Kidney epithelial cell (primary cell): Measurements from ENCODE around the gene BTBD7. TPM values are rescaled to one million over a fixed set of nuclear protein-coding genes. Genes with fewer than 3 reads are reported as not detected.

ENCODE experiments used
- DNase-seq: peaks from one replicate; pipeline ENCODE4 v3.0.0-alpha.2; 2010; ENCODE audit warnings: low read depth
- H3K27me3 ChIP-seq: 2 replicates; pipeline ENCODE4 v1.6.0; 2011; ENCODE audit warnings: low read length; ENCODE audit not compliant: control insufficient read depth, insufficient read depth
- H3K36me3 ChIP-seq: 2 replicates; pipeline ENCODE4 v1.5.1; 2011; ENCODE audit warnings: low read length; ENCODE audit not compliant: control insufficient read depth, insufficient read depth
- H3K4me3 ChIP-seq: 2 replicates; pipeline ENCODE4 v1.5.1; 2011; ENCODE audit warnings: low read depth, mild to moderate bottlenecking, control low read depth, low read length
- CTCF ChIP-seq: IDR thresholded peaks from 2 replicates; pipeline ENCODE4 v1.5.1; 2011; ENCODE audit warnings: mild to moderate bottlenecking, moderate library complexity, low read length, control low read depth, inconsistent platforms; ENCODE audit not compliant: insufficient read depth, poor library complexity, severe bottlenecking
- total RNA-seq: library from RNA; depleted of rRNA; stranded (reverse); fragments of >200 nt; gene quantifications from 2 replicates; pipeline ENCODE4 v1.2.3, GENCODE V29; 2015

Gene BTBD7
- total RNA-seq, 1 donor from 2014 or later = 29.6 TPM

DNA sequence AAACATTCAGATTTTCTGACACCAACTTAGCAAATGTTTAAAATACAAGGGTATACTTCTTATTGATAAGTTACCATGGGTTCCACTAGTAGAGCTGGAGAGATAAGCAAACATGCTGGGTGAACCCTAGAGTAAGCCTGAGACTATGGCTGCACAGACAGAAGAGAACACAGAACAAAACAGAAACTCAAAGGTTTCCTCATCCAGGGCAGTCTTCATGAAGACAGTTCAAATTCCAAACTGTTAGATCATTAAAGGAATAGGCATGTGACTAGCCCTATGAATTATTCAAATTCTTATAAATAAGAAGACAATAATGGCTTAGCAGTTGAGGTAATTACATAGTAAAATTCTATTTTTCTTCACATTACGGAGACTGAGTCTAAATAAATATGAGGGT, 28.1 kb downstream of the BTBD7 start:
- Histone ChIP-seq H3K27me3 (no peaks in the 10 kb centered on the region), H3K36me3 (no peaks in the 10 kb centered on the region), H3K4me3 (no peak overlapping the region)
- no peak for TF ChIP-seq CTCF
- no peak for DNase-seq

DNA sequence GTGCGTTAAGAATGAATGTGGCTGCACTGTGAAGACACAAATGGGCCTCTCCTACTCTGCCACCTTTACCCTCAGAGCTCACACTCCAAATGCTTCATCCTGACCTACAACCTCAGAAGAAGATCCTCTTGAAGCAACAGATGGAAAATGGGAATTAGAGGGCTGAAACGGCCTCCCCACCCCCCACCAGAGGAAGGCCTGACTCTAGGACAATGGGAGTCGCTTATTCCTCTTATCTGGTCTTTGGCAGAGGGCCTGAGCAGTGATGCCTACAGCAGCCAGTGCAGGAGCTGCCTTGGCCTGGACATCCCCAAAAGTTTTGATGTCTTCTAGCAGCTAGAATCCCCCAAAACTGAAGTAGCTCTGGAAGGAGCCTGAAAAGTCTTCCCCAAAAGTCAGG, 29.2 kb downstream of the BTBD7 start:
- H3K27me3 ChIP-seq = no peaks in the 10 kb centered on the region
- DNase-seq = no peak
- H3K4me3 ChIP-seq = no peak overlapping the region
- no peak for TF ChIP-seq CTCF
- no peaks in the 10 kb centered on the region for H3K36me3 ChIP-seq

DNA sequence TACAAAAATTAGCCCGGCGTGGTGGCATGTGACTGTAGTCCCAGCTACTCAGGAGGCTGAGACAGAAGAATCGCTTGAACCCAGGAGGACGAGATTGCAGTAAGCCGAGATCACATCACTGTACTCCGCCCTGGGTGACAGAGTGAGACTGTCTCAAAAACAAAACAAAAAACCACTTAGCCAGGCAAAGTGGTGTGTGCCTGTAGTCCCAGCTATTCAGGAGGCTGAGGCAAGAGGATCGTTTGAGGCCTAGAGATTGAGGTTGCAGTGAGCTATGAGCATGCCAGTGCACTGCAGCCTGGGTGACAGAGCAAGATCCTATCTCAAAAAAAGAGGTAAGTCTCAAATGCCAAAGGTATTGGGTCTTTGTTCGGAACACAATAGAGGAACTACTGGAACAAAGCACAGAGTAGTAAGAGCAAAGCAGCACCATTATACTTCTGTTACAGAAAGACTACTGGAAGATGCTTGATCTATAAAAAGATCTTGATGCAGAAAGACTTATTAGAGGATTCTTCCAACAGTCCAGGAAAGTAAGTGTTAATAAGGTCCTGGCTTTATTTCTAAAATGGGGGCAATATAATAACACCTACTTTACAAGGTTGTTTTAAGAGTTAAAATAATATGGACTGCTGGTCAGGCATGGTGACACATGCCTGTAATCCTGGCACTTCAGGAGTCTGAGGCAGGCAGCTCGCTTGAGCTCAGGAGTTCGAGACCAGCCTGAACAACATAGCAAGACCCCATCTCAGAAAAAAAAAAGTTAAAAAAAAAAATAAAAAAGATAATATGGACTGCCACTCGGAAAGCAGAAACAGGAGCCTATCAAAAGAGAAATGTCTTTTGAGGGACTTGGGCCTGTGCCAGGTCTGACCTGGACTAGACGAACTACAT, 29.9 kb downstream of the BTBD7 start:
- Histone ChIP-seq H3K36me3 (no peaks in the 10 kb centered on the region), H3K27me3 (no peaks in the 10 kb centered on the region), H3K4me3 (no peak overlapping the region)
- no peak for TF ChIP-seq CTCF
- no peak for DNase-seq

DNA sequence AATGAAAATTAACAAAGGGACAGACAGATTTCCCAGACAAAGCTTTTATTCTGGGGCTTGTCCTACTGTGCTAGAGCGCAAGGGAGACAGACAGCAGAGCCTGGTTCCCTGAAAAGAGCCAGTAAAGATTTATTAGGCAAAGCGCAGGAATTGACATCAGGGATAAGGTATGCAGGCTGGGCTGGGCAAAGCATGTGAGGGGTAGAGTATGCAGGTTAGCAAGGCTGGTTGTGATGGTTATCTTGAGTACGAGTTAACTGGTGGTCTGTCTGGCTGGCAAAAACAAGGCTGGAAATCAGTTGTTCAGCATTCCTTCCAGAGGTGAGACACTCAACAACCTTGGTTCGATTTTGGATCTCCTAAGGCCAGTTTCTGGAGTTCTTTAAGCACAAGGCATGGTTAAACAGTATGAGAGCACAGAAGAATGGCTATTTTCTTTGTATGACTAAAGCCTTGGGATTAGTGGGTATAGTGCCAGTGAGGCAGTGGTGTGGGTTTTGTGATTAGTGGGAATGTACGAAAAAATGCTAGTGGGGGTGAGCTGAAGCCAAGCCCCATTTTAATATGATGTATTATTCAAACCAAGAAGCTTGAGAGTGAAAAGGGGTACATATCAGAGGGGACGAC, 30.9 kb downstream of the BTBD7 start:
- H3K27me3 ChIP-seq = no peaks in the 10 kb centered on the region
- DNase-seq = peak; percentile 78
- TF ChIP-seq CTCF = no peak
- H3K36me3 ChIP-seq = no peaks in the 10 kb centered on the region
- no peak overlapping the region for H3K4me3 ChIP-seq

DNA sequence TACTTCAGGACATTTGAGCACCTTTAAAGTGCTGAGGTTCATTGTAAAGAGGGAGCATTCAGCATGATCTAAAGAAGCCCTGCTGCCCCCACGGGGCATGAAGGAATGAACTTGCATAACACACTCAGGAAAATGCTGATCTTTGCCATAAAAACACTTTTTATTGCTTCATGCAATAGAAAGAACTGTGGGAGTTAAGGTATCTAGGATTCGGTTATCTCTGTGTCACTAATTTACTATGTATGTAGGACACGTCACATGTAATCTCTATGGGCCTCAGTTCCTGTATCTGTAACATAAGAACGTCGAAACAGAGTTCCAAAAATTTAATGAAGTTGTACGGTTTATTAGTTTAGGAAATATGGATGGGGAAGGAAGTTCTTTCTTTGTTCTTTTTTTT, 33.0 kb downstream of the BTBD7 start:
- DNase-seq = no peak
- Histone ChIP-seq H3K4me3 (no peak overlapping the region), H3K36me3 (no peaks in the 10 kb centered on the region), H3K27me3 (no peaks in the 10 kb centered on the region)
- no peak for TF ChIP-seq CTCF
